H9 (cell line): ENCODE measurements around the gene CTSE. TPM values are rescaled to one million over a fixed set of nuclear protein-coding genes. Genes with fewer than 3 reads are reported as not detected.

Experiments
- DNase-seq: peaks from one replicate; pipeline ENCODE4 v3.0.0-alpha.2; 2017
- H2AFZ ChIP-seq: one replicate; pipeline ENCODE4 v1.6.1; 2013; ENCODE audit warnings: mild to moderate bottlenecking, low read length, control low read depth, moderate library complexity
- H2AK5ac ChIP-seq: 2 replicates; pipeline ENCODE4 v1.6.1; 2013; ENCODE audit warnings: low read length, control low read depth, mixed read lengths; ENCODE audit not compliant: insufficient read length
- H2BK120ac ChIP-seq: one replicate; pipeline ENCODE4 v1.6.1; 2013; ENCODE audit warnings: low read depth, mild to moderate bottlenecking, low read length, control low read depth, inconsistent platforms; ENCODE audit not compliant: poor library complexity, severe bottlenecking
- H2BK12ac ChIP-seq: 2 replicates; pipeline ENCODE4 v1.6.1; 2013; ENCODE audit warnings: low read length, control low read depth, mixed read lengths, low read depth; ENCODE audit not compliant: insufficient read length
- H2BK15ac ChIP-seq: 2 replicates; pipeline ENCODE4 v1.6.1; 2013; ENCODE audit warnings: low read depth, low read length, control low read depth
- H2BK20ac ChIP-seq: one replicate; pipeline ENCODE4 v1.6.1; 2013; ENCODE audit warnings: low read depth, mild to moderate bottlenecking, low read length, control low read depth, inconsistent platforms; ENCODE audit not compliant: poor library complexity, severe bottlenecking
- H2BK5ac ChIP-seq: 2 replicates; pipeline ENCODE4 v1.6.1; 2013; ENCODE audit warnings: low read length, control low read depth, mixed read lengths; ENCODE audit not compliant: insufficient read length
- H3K14ac ChIP-seq: 2 replicates; pipeline ENCODE4 v1.6.1; 2013; ENCODE audit warnings: low read length, control low read depth; ENCODE audit not compliant: insufficient read depth
- H3K18ac ChIP-seq: 2 replicates; pipeline ENCODE4 v1.6.1; 2013; ENCODE audit warnings: low read depth, mild to moderate bottlenecking, mixed read lengths, low read length, control low read depth; ENCODE audit not compliant: insufficient read length
- H3K23ac ChIP-seq: 2 replicates; pipeline ENCODE4 v1.6.1; 2013; ENCODE audit warnings: low read length, control low read depth, mixed read lengths, low read depth; ENCODE audit not compliant: insufficient read length
- H3K23me2 ChIP-seq: 2 replicates; pipeline ENCODE4 v1.6.1; 2013; ENCODE audit warnings: low read depth, mild to moderate bottlenecking, mixed read lengths, low read length, control low read depth; ENCODE audit not compliant: insufficient read length, poor library complexity, severe bottlenecking
- H3K27ac ChIP-seq: 2 replicates; pipeline ENCODE4 v1.5.1; 2013; ENCODE audit warnings: low read length, control low read depth, mixed read lengths, low read depth; ENCODE audit not compliant: insufficient read length
- H3K27me3 ChIP-seq: 2 replicates; pipeline ENCODE4 v1.6.1; 2013; ENCODE audit warnings: low read length, control low read depth, inconsistent platforms; ENCODE audit not compliant: insufficient read depth
- H3K4ac ChIP-seq: 2 replicates; pipeline ENCODE4 v1.6.1; 2013; ENCODE audit warnings: low read depth, mild to moderate bottlenecking, control low read depth, inconsistent platforms, low read length, moderate library complexity
- H3K4me1 ChIP-seq: 2 replicates; pipeline ENCODE4 v1.6.1; 2013; ENCODE audit warnings: low read length, control low read depth, inconsistent platforms; ENCODE audit not compliant: insufficient read depth
- H3K4me2 ChIP-seq: 2 replicates; pipeline ENCODE4 v1.6.1; 2013; ENCODE audit warnings: low read length, control low read depth, mixed read lengths; ENCODE audit not compliant: insufficient read length, insufficient read depth
- H3K56ac ChIP-seq: 2 replicates; pipeline ENCODE4 v1.6.1; 2013; ENCODE audit warnings: low read depth, mild to moderate bottlenecking, mixed read lengths, low read length, control low read depth; ENCODE audit not compliant: insufficient read length
- H3K79me1 ChIP-seq: 2 replicates; pipeline ENCODE4 v1.6.1; 2013; ENCODE audit warnings: low read depth, mild to moderate bottlenecking, moderate library complexity, low read length, control low read depth, inconsistent platforms; ENCODE audit not compliant: insufficient read depth, poor library complexity, severe bottlenecking
- H3K79me2 ChIP-seq: 2 replicates; pipeline ENCODE4 v1.6.1; 2013; ENCODE audit warnings: low read length, control low read depth, inconsistent platforms; ENCODE audit not compliant: insufficient read depth
- H3K9ac ChIP-seq: 2 replicates; pipeline ENCODE4 v1.6.1; 2013; ENCODE audit warnings: low read length, control low read depth, mixed read lengths; ENCODE audit not compliant: insufficient read length; ENCODE audit errors: extremely low read depth
- H3K9me3 ChIP-seq: one replicate; pipeline ENCODE4 v1.6.1; 2013; ENCODE audit warnings: low read depth, low read length, inconsistent platforms; ENCODE audit not compliant: control insufficient read depth
- H3T11ph ChIP-seq: one replicate; pipeline ENCODE4 v1.6.1; 2013; ENCODE audit warnings: mild to moderate bottlenecking, low read length, control low read depth, inconsistent platforms
- H4K20me1 ChIP-seq: one replicate; pipeline ENCODE4 v1.6.1; 2013; ENCODE audit not compliant: control insufficient read depth, insufficient read length, insufficient read depth
- H4K5ac ChIP-seq: 2 replicates; pipeline ENCODE4 v1.6.1; 2013; ENCODE audit warnings: low read depth, mild to moderate bottlenecking, mixed read lengths, low read length, control low read depth; ENCODE audit not compliant: insufficient read length
- H4K8ac ChIP-seq: replicated peaks from 2 replicates; pipeline ENCODE4 v1.6.1; 2013; ENCODE audit warnings: low read length, control low read depth, mixed read lengths, low read depth; ENCODE audit not compliant: insufficient read length
- H4K91ac ChIP-seq: 2 replicates; pipeline ENCODE4 v1.6.1; 2013; ENCODE audit warnings: low read depth, mild to moderate bottlenecking, moderate library complexity, mixed read lengths, low read length, control low read depth; ENCODE audit not compliant: insufficient read length
- H3K27ac Mint-ChIP-seq, 3 experiments: 2 replicates in 2 of 3; 3 replicates in 1 of 3; pipeline ENCODE4 v1.8.0; 2020 to 2021; ENCODE audit warnings: mixed read lengths in 3 of 3, mild to moderate bottlenecking in 1 of 3, moderate library complexity in 1 of 3
- H3K27me3 Mint-ChIP-seq: 2 replicates; pipeline ENCODE4 v1.8.0; 2021; ENCODE audit warnings: low read depth, mild to moderate bottlenecking, moderate library complexity, mixed read lengths
- H3K36me3 Mint-ChIP-seq, 3 experiments: 2 replicates in 2 of 3; 3 replicates in 1 of 3; pipeline ENCODE4 v1.8.0; 2020 to 2021; ENCODE audit warnings: low read depth in 3 of 3, mixed read lengths in 3 of 3; ENCODE audit not compliant: insufficient read depth in 1 of 3
- H3K4me1 Mint-ChIP-seq, 2 experiments: 2 replicates each; pipeline ENCODE4 v1.8.0; 2020; ENCODE audit warnings: mixed read lengths in 2 of 2
- H3K4me3 Mint-ChIP-seq, 2 experiments: 2 replicates in 1 of 2; 3 replicates in 1 of 2; pipeline ENCODE4 v1.8.0; 2020 to 2021; ENCODE audit warnings: mild to moderate bottlenecking in 2 of 2, mixed read lengths in 2 of 2, moderate library complexity in 1 of 2
- H3K9me3 Mint-ChIP-seq, 2 experiments: 2 replicates in 1 of 2; 3 replicates in 1 of 2; pipeline ENCODE4 v1.8.0; 2020; ENCODE audit warnings: mild to moderate bottlenecking in 2 of 2, mixed read lengths in 2 of 2, moderate library complexity in 1 of 2
- WGBS: extraction: QIAGEN DNeasy Blood & Tissue Kit; methylation state at CpG from one replicate; pipeline ENCODE4 v1.1.7; 2013; ENCODE audit warnings: missing lambda C conversion rate, low lambda C conversion rate, mixed read lengths; ENCODE audit not compliant: insufficient read length; ENCODE audit errors: extremely low coverage; 5-methylcytosine and 5-hydroxymethylcytosine counted together
- total RNA-seq: library from RNA; stranded (reverse); gene quantifications from 2 replicates; pipeline ENCODE4 v1.2.1, GENCODE V29; 2021
- TF ChIP-seq, protein P1 (sequence below): fragments of 200-600 bp; sonication (generic); conservative IDR thresholded peaks from 3 replicates; pipeline ENCODE4 v1.8.0; 2021; ENCODE audit warnings: antibody characterized with exemption, mild to moderate bottlenecking

The CTSE gene
- total RNA-seq, 1 experiment from 2014 or later: not detected

DNA sequence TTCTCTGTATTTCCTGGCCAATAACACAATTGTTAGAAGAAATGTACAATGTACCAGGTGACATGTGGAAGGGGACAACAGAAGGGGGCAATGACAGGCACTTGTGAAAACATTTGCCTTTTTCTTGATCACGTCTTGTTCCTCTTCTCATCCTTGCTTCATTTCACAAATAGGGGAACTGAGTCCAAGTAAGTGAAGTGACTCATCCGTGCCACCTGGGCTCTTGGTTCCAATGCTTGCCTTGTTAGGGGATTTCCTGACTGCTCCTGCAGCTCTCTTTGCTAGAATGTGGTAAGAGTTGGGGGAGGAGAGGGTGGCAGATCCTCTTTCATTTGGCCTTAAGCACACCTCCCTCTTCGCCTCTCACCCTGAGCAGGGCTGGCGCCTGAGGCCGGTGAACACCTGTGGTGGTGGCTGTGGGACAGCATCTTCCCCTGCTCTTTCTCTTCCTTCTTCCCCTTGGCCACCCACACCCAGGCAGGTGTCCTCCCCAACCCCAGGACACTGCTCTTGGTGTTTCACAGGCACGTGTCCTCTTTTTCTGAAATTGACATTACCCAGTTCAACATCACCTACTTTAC is 27.1 kb upstream of the CTSE start:
- Mint-ChIP-seq H3K27ac (no peak overlapping the region), H3K4me3 (no peak overlapping the region), H3K4me1 (peaks cover 7 to 13% of the 10 kb centered on the region in 2 experiments), H3K27me3 (0 out of 2 replicates have a peak, but pooled peaks cover 2% of the 10 kb centered on the region), H3K36me3 (peaks cover 0 to 5% (median 2%) of the 10 kb centered on the region in 3 experiments; a peak in 3 of 7 replicates), H3K9me3 (peaks cover 5 to 7% of the 10 kb centered on the region in 2 experiments; a peak in 3 of 5 replicates)
- Histone ChIP-seq H2BK5ac (no peak overlapping the region), H3K9ac (no peak overlapping the region), H3K27ac (no peak overlapping the region), H3K27me3 (no peaks in the 10 kb centered on the region), H2BK120ac (no peak overlapping the region), H3K18ac (no peak overlapping the region), H3K56ac (no peak overlapping the region), H4K20me1 (no peaks in the 10 kb centered on the region), H3K79me2 (no peaks in the 10 kb centered on the region), H3K4me1 (0 out of 2 replicates have a peak, but pooled peaks cover 2% of the 10 kb centered on the region), H3K4ac (no peak overlapping the region), H2BK12ac (no peak overlapping the region), H2AFZ (no peak overlapping the region), H3K4me2 (no peak overlapping the region), H4K91ac (no peak overlapping the region), H2BK15ac (no peak overlapping the region), H3K23me2 (no peaks in the 10 kb centered on the region), H3T11ph (no peak overlapping the region), H3K14ac (no peak overlapping the region), H3K79me1 (no peaks in the 10 kb centered on the region), H2BK20ac (no peak overlapping the region), H4K8ac (no peak overlapping the region), H3K9me3 (no peaks in the 10 kb centered on the region), H2AK5ac (no peak overlapping the region), H3K23ac (no peak overlapping the region), H4K5ac (no peak overlapping the region)
- WGBS: no CpG with 5 or more reads among the region's 6 CpGs
- TF ChIP-seq, protein P1, sequence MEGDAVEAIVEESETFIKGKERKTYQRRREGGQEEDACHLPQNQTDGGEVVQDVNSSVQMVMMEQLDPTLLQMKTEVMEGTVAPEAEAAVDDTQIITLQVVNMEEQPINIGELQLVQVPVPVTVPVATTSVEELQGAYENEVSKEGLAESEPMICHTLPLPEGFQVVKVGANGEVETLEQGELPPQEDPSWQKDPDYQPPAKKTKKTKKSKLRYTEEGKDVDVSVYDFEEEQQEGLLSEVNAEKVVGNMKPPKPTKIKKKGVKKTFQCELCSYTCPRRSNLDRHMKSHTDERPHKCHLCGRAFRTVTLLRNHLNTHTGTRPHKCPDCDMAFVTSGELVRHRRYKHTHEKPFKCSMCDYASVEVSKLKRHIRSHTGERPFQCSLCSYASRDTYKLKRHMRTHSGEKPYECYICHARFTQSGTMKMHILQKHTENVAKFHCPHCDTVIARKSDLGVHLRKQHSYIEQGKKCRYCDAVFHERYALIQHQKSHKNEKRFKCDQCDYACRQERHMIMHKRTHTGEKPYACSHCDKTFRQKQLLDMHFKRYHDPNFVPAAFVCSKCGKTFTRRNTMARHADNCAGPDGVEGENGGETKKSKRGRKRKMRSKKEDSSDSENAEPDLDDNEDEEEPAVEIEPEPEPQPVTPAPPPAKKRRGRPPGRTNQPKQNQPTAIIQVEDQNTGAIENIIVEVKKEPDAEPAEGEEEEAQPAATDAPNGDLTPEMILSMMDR: no peak
- DNase-seq: no peak
